ENCODE data around the gene THRA.

- TF ChIP-seq, protein P1, sequence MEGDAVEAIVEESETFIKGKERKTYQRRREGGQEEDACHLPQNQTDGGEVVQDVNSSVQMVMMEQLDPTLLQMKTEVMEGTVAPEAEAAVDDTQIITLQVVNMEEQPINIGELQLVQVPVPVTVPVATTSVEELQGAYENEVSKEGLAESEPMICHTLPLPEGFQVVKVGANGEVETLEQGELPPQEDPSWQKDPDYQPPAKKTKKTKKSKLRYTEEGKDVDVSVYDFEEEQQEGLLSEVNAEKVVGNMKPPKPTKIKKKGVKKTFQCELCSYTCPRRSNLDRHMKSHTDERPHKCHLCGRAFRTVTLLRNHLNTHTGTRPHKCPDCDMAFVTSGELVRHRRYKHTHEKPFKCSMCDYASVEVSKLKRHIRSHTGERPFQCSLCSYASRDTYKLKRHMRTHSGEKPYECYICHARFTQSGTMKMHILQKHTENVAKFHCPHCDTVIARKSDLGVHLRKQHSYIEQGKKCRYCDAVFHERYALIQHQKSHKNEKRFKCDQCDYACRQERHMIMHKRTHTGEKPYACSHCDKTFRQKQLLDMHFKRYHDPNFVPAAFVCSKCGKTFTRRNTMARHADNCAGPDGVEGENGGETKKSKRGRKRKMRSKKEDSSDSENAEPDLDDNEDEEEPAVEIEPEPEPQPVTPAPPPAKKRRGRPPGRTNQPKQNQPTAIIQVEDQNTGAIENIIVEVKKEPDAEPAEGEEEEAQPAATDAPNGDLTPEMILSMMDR (IDR thresholded peaks at IDR 0.05), result no peak
- TF ChIP-seq EP300 (IDR thresholded peaks at IDR 0.05; ENCODE audit: borderline replicate concordance in 1 of 2, low read depth in 1 of 2, low read length in 1 of 2), result no peak
- TF ChIP-seq POLR2AphosphoS5 (IDR thresholded peaks at IDR 0.05; ENCODE audit: low read depth, low read length), result no peak
- no peak for TF ChIP-seq ZBTB33 (IDR thresholded peaks at IDR 0.05; ENCODE audit: borderline replicate concordance, low read depth)
Measured at GRCh38 chr17:40097087-40097486, 34.3 kb downstream of the THRA start.

Data from SK-N-SH (cell line).